ENCODE measurements around the gene AHSP.

AHSP gene

GRCh38 chr16:31493506-31494125, 34.1 kb upstream of the AHSP start:
- DNase-seq: no peak
- Mint-ChIP-seq H3K27ac (no peak overlapping the region), H3K9me3 (no peaks in the 10 kb centered on the region)

DNA sequence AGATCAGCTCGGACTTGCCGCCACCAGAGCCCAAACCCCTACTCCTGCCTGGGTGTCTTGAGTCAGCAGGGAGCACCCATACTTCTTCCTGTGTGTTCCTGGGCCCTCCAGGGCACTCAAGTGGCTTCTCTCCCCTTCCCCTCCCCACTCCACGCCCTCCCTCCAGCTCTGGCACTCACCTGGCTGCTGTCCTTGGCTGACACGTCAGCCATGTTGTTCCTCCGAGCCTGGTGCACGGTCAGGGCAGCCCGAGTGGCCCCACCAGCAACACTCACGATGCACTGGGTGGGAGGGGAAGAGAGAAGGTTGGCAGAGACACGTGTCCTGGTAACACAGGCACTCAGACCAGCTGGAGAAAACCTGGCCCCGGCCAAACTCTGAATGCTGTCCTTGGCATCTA, 31.0 kb upstream of the AHSP start:
- H3K9me3 Mint-ChIP-seq: no peaks in the 10 kb centered on the region

More at GRCh38 chr16:31493506-31494125, 34.1 kb upstream of the AHSP start:
- peaks cover 14% of the 10 kb centered on the region for H3K27me3 Mint-ChIP-seq (ENCODE audit: low read depth, poor library complexity)
- no peak for TF ChIP-seq CTCF (IDR thresholded peaks at IDR 0.05)
- no peaks in the 10 kb centered on the region for H3K4me1 Mint-ChIP-seq
- H3K36me3 Mint-ChIP-seq (ENCODE audit: low read depth): peaks cover 45% of the 10 kb centered on the region
- no peak overlapping the region for H3K4me3 Mint-ChIP-seq

GRCh38 chr16:31498493-31498892, 29.2 kb upstream of the AHSP start:
- H3K4me3 Mint-ChIP-seq: no peak overlapping the region
- no peak for DNase-seq
- no peaks in the 10 kb centered on the region for H3K9me3 Mint-ChIP-seq
- peaks cover 27% of the 10 kb centered on the region for H3K36me3 Mint-ChIP-seq (ENCODE audit: low read depth)
- no peaks in the 10 kb centered on the region for H3K4me1 Mint-ChIP-seq
- H3K27ac Mint-ChIP-seq: no peak overlapping the region
- H3K27me3 Mint-ChIP-seq (ENCODE audit: low read depth, poor library complexity): no peaks in the 10 kb centered on the region
- TF ChIP-seq CTCF (IDR thresholded peaks at IDR 0.05): no peak

More for the DNA sequence above, 31.0 kb upstream of the AHSP start:
- TF ChIP-seq CTCF (IDR thresholded peaks at IDR 0.05): no peak
- Mint-ChIP-seq H3K27me3 (ENCODE audit: low read depth, poor library complexity) (no peaks in the 10 kb centered on the region), H3K36me3 (ENCODE audit: low read depth) (peaks cover 46% of the 10 kb centered on the region), H3K27ac (no peak overlapping the region), H3K4me1 (no peaks in the 10 kb centered on the region), H3K4me3 (no peak overlapping the region)
- no peak for DNase-seq

DNA sequence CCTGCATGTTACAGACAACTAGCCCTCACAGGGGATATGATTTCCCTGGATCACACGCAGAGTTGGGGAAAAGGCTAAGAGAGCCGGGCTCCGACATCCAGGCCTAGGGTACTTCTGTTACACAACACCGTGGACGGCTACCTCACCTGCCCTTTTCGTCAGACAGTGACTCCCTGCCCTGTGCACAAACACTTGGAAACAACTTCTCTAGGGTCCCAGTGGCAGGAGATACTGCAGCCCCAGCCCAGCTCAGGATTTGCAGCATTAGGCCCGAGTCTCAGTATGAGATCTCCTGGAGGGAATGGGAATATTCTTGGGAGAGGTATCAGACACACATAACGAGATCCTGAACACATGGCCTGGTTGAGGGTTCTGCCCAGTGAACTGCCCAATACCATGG, 27.8 kb upstream of the AHSP start:
- Mint-ChIP-seq H3K9me3 (no peaks in the 10 kb centered on the region), H3K36me3 (ENCODE audit: low read depth) (peaks cover 27% of the 10 kb centered on the region), H3K27me3 (ENCODE audit: low read depth, poor library complexity) (no peaks in the 10 kb centered on the region), H3K4me1 (no peaks in the 10 kb centered on the region), H3K27ac (no peak overlapping the region), H3K4me3 (no peak overlapping the region)
- no peak for TF ChIP-seq CTCF (IDR thresholded peaks at IDR 0.05)
- no peak for DNase-seq

- no peak overlapping the region for H3K4me3 Mint-ChIP-seq
- no peak for TF ChIP-seq CTCF (IDR thresholded peaks at IDR 0.05)
- DNase-seq: no peak
- no peaks in the 10 kb centered on the region for H3K27me3 Mint-ChIP-seq (ENCODE audit: low read depth, poor library complexity)
- H3K9me3 Mint-ChIP-seq: no peaks in the 10 kb centered on the region
- H3K27ac Mint-ChIP-seq: no peak overlapping the region
- no peaks in the 10 kb centered on the region for H3K4me1 Mint-ChIP-seq
- peaks cover 27% of the 10 kb centered on the region for H3K36me3 Mint-ChIP-seq (ENCODE audit: low read depth)
Measured at GRCh38 chr16:31501226-31501965, 26.3 kb upstream of the AHSP start.

GRCh38 chr16:31501966-31502348, 25.7 kb upstream of the AHSP start:
- no peak overlapping the region for H3K4me3 Mint-ChIP-seq
- peaks cover 2% of the 10 kb centered on the region for H3K4me1 Mint-ChIP-seq
- H3K27me3 Mint-ChIP-seq (ENCODE audit: low read depth, poor library complexity): no peaks in the 10 kb centered on the region
- H3K9me3 Mint-ChIP-seq: no peaks in the 10 kb centered on the region
- no peak for TF ChIP-seq CTCF (IDR thresholded peaks at IDR 0.05)
- peaks cover 27% of the 10 kb centered on the region for H3K36me3 Mint-ChIP-seq (ENCODE audit: low read depth)
- no peak for DNase-seq
- no peak overlapping the region for H3K27ac Mint-ChIP-seq

All from nephron progenitor cell (in vitro differentiated cells).